ENCODE results near the gene POU2F1.

The POU2F1 gene

DNA sequence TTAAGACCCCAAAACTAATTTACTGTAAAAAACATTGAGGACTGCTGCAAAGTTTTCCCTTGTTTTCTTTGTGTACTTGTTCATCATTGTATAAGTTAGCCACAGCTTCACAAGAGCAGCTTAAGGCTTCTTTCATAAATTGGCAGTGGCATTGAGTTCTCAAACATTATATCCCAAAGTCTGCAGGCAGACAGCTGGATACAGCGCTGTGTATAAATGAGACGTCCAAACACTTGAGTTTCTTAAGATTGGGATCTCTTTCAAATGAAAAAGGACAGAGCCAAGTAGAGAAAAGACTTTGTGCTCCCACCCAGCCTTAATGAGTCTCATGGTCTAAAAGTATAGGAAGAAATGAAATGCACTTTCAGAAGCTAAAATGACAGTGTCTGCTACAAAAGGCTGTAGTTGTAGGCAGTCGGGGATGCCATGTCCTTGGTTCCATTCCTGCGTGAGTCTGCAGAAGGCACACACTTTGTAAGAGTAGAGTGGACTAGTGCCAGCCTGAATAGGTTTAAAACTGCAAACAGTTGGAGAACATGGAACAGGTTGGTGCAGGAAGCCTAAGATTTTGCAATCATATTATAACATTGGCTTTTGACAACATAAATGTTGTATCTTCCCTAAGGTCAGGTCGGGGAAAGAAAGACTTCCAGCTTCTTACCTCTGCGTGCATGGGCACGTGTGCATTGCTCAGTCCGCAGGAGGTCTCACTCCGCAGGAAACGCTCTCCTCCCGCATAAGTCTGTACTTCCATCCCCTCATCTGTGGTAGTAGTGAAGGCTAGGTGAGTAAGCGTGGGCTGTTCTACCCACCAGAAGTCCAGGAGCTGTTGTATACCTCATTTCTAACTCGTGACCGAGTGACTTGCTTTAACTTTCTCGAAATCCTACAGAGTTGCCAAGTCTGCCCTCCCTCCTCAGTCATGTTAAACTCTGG is 203.3 kb downstream of the POU2F1 start:
- DNase-seq (ENCODE audit: low read depth in 2 of 2) = no peak

DNA sequence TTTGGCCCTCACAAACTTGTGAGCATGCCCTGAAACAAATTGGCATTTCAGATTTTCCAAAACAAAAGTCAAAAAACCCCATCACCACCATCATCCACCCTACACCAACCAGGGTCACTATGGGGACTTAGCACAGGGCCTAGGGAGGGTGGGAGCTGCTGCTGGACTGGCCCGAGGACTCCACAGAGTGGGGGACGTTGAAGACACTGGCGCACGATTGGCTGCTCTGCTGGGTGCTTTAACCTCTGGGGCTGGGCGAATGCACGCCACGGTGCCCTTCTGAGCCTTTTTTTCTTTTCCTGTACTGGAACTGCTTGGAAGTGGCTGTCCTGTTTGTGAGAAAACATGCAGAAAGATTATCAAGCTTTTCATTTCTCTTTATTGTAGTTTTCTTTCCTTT is 204.8 kb downstream of the POU2F1 start:
- DNase-seq (ENCODE audit: low read depth in 2 of 2) = no peak

DNA sequence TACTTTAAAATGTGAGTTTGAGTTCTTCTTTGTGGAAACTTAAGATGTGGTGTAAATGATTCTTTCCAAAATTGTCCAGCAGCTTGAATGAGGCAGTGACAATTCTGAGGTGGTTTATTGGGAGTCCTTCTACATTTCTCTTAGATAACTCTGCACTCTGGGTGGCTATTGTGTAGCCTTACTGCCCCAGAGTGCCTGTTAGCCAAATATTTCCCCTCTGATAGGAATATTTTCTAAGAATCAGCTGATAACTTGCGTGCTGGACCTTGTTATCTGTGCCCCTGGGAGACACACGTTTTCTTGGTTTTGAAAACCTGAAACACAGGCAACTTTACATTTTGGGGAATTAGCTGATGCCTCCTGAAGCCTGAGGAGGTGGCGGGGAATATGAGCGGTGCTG is 206.0 kb downstream of the POU2F1 start:
- no peak for DNase-seq (ENCODE audit: low read depth in 2 of 2)

DNA sequence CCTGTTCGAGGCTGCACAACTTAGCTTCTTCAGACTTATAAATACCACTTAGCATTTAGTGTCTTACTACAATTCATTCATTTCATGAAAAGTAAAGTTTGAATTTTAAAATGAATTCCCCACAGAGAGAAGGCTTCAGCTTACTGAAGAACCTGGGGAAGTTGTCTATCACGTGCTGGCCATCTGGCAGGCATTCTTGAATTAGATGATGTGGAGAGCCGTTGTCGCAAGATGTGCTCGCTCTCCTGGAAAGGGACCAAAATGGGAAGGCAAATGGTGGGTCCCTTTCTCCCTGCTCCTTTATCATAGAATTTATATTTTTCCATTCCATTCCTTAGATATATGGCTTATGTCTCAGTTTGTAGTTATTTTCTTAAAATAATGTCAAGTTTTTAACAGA is 207.2 kb downstream of the POU2F1 start:
- DNase-seq (ENCODE audit: low read depth in 2 of 2) = no peak

DNA sequence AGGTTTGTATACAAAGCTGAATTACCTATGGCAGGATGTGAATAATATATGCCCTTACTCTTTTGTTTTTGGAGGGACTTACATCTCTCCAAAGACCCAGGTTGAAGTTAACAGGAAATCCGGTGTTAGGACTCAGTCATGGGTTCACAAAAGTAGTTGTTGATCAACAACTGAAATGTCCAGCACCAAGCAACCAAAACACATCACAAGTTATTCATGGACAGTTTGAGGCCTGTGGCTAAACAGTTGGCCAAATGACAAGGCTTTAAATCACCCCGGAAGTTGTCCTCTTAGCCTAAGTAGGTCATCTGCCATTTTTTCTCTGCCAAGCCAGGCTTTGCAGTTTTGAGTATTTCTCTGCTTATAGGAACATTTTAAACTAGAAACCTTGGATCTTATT is 207.7 kb downstream of the POU2F1 start:
- no peak for DNase-seq (ENCODE audit: low read depth in 2 of 2)

- no peak for DNase-seq (ENCODE audit: low read depth in 2 of 2)
Measured at GRCh38 chr1:167429612-167430011, 208.9 kb downstream of the POU2F1 start.

DNA sequence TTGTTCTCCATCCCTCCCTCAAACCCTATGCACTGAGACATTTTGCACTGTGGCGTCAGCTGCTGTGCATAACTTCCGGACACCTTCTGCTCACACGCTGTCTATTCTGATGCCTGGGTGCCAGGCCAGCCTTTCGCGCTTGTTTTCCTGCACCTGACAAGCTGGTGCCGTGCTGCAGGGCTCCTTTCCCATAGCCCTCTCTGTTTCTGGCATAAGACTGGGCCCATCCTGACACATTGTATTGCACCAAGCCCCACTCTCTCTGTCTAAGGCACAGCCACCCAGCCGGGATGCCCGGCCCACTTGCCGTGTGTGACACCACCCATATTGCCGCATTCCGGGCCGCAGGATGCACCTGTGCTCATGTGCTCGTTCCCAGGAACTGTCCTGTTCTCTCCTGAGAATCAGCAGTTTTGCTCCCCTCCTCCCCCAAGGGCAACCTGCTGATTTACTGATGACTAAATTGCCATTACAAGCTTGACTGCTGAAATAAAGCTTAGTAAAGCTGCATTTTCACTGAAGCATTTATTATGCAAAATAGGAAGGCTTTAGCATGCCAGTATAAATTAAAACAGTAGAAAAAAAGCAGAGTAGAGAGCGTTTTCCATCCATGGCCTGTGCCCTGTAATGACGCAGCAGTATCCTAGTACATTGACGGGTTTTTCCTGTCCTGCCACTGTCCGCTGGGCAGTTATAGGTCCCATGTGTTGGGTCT is 209.6 kb downstream of the POU2F1 start:
- DNase-seq (ENCODE audit: low read depth in 2 of 2) = no peak

DNA sequence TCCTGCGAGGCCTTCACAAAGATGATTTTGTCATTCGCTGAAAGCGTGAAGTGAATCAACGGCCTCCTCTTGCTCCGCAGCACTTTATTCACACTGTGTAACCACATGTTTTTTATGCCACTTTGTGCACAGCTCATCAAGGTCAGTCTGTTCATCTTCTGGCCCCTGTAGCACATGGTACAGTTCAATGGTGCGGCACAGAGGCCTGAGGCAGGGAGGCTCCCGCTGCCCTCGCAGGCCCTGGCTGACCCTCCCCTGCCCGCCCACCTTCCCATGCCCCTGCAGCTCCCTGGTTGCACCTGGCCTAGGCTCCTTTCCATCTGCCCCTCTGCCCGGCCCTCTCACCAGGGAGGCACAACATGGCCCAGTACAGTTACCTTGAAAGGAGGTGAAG is 210.2 kb downstream of the POU2F1 start:
- DNase-seq (ENCODE audit: low read depth in 2 of 2) = no peak

DNA sequence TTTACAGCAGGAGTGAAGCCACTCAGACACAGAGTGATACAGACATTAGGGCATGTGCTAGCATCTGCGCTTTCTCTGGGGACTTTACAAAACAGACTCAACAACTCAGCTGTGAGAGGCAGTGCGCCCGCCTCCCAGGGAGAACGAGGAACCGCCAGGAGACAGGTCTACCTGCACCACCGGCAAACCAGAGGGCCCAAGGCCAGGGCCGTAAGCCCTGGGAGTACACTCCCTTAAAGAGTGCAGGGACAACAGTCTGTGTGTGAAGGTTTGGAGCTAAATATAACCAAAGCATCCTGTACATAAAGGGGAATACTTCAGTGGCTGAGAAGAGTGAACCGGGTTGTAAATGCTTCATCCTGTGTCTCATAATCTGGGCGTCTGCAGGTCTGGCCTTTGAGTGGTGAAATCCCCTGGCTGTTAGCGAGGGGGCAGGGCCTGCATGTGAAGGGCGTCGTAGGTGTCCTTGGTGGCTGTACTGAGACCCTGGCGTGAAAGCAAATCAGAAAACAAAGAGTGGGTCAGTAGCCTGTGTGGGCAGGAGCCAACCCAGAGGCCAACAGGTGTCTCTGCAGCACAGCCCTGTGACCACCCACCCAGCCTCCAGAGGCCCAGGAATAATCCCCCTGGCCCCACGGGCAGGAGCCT is 210.7 kb downstream of the POU2F1 start:
- no peak for DNase-seq (ENCODE audit: low read depth in 2 of 2)

- DNase-seq (ENCODE audit: low read depth in 2 of 2) = no peak
Measured at GRCh38 chr1:167431909-167432650, 211.4 kb downstream of the POU2F1 start.

GRCh38 chr1:167432780-167433179 is 212.1 kb downstream of the POU2F1 start:
- no peak for DNase-seq (ENCODE audit: low read depth in 2 of 2)

DNA sequence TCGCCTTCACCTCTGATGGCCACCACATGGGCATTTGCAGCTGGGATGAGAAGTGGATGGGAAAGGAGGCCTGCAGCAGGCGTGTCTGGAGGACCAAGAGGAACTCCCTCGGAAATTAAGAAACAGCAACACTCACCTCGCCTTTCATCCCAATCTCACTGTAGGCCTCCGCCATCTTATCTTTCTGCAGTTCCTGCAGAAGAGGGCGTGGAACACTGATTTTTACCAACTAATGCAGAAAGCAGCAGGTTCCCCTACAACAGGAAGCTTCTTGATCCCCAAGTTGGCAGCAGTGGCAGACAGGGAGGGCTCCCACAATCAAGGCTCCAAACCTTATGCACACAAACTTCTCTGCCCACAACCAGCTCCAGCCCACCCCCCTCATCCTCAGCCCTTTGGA is 213.2 kb downstream of the POU2F1 start:
- DNase-seq (ENCODE audit: low read depth in 2 of 2) = no peak

DNA sequence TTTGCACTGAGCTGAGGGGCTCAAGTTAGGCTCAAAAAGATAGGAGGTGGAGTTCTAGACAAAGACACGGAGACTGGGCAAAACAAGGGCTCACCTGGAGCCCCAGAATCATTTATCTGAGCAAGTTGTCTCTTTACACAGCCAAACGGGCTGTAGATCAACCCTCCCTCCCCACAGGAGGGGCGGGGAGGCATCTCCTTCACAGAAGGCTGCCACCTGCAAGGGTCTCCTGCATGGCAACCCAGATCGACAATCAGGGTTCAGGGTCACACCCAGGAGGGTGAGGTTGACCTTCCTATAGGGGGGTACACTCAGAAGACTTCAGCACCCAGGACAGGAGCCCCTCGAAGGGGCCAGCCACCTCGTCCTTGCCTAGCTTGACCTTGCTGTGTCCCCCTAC is 213.6 kb downstream of the POU2F1 start:
- DNase-seq (ENCODE audit: low read depth in 2 of 2) = no peak

DNA sequence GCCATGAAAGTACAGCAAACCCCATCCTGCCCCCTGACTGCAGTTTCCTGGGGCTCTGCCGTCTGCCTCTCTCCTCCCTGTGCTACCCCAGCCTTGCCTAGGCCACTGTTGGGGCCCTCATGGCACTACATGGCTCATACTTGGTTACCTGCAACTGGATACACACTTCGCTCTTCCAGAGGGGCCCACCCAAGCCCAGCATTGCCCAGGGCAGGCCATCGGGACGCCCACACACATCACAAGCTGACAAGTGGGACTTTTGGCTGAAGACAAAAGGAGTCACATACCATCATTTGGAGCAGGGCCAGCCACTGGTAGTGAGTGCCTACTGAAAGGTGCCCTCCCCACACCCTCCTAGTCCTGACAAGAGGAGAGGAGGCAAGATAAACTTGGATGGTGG is 214.8 kb downstream of the POU2F1 start:
- no peak for DNase-seq (ENCODE audit: low read depth in 2 of 2)

DNA sequence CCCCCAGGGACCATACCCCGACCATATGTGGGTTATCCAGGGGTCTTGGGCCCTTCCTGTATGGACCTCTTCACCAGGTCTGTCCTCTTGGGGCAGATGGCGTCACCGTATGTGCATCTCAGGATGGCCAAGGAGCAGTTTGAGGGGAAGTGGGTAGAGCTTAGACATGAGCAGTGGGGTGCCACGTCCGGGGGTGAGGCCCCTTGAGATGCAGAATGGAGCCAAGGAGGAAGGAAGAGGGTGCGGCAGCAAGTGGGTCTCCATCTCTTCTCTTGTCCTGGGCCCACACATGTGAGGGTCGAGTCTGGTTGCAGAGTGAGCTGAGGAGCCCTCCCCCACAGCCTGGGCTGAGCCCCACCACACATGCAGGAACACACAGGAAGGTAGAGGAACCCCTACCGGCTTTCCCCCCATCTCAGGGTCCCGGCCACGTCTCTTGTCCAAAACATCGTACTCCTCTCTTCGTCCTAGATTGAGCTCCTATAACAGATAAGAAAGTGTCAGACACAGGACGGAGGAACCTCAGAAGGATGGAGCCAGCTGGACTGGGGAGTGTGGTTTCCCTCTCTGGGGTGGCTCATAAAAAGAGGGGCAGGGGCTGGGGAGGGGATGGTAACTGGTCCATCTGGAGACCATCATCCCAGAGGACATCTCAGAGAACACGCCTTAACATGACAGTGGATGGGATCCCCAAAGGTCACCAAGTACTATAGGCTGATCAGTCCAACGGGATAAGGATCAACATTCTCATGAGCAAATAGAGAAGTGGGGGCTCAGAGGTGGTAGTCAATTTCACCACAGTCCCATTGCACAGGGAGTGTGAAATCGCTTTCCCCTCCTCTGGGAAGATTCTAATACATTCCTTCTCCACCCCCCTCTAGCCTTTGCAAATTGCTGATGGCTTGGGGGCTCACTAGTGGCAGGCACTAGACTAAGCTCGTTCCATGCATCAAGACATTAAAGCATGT is 217.8 kb downstream of the POU2F1 start:
- no peak for DNase-seq (ENCODE audit: low read depth in 2 of 2)

DNA sequence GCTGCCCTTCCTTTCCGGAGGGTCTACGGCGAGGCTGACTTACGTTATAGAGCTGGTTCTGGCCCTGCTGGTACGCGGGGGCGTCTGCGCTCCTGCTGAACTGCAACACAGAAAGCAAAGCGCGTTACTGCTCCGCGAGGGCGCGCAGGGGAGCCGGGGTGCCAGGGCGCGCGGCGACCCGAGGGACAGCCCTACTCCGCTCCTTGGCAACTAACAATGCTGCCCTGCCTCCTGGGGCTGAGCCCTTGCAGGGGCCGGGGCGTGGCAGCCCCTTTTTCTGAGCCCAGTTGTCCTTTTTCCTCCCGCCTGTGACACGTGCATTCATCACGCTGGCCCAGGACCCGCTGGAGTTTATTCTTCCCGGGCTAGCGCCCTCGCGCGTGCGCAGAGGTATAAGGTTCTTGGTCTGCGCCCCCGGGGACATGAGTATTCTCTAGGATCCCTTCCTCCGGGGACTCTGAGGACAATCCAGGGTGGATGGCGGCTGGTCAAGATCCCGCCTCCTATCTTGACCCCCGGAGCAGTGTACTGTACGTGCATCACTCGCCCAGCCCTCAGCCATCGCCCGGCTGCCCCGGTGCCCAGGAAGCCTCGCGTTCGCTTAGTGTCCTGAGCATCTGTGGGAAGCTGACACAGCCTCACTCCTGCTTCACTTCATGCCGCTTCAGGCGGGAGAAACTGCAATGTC is 218.8 kb downstream of the POU2F1 start:
- no peak for DNase-seq (ENCODE audit: low read depth in 2 of 2)

- DNase-seq (ENCODE audit: low read depth in 2 of 2) = no peak
Measured at GRCh38 chr1:167440345-167440744, 219.7 kb downstream of the POU2F1 start.

GRCh38 chr1:167440776-167441175 is 220.1 kb downstream of the POU2F1 start:
- DNase-seq (ENCODE audit: low read depth in 2 of 2) = no peak

GRCh38 chr1:167441222-167441621 is 220.5 kb downstream of the POU2F1 start:
- no peak for DNase-seq (ENCODE audit: low read depth in 2 of 2)
